Stimulated activated CD8-positive, alpha-beta memory T cell treated with anti-CD3 and anti-CD28 coated beads, Interleukin-15, amount 100 ng/mL, for 24 hours (primary cell): ENCODE data around the gene TTC29.
"Not testable (repeated sequence)": the region's sequence is repeated elsewhere in the genome, so short reads cannot be mapped to it uniquely, and the experiment has no call there.

ENCODE experiments used
- DNase-seq: peaks from one replicate; pipeline ENCODE4 v3.0.0-alpha.2; 2020; ENCODE audit warnings: low read depth

Gene TTC29

DNA sequence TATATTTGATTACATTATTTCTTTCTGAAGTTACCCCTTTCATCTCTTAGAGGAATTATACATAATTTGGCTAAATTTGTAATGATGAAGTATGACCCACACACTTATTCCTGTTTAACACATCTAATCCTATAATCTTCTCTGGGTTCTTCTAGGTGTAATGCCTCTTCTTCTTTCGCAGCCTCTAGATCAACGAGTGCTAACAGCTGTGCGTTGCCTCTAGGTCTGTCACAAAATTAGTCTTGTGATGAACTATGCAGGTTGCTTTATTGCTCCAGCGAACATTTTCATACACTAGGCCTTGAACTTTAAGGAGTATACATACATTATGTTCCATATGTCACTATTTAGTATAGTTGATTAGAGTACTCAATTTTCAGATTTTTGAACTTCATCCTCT is 89.9 kb downstream of the TTC29 start:
- no peak for DNase-seq

DNA sequence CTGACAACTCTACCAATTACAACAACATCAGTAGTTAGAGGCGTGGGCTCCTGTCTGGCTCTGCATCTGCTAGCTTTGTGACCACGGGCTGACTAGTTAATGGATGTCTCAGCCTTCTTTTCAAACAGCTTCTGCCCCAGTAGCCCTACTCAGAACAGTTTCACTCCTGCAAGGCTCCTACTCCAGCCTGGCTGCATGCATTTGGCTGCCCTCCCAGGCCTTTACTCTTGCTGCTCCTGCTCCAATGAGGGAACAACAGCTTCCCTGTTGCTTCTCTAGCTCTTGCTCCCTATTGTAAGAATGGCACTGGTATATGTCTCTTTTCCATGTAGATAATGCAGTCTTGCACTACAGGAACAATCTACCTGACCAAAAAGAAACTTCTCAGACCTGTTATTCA is 93.3 kb downstream of the TTC29 start:
- DNase-seq, result no peak

DNA sequence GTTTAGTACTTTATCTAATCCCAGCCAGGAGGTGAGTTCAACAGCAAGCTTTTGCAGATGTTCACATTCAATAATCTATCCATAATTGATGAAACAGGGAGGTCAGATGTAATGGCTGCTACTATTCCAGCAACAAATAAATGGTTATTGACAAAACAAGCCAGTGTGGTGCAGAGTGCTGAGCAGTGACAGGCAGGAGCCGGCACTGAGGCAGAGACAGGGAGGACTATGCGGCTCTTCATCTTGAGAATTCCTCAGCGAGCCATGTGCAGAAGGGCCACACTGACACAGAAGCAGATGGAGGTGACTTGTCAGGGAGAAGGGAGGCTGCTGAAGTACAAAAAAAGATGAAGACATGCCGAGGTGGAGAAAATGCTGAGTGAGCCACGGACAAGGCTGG is 98.3 kb downstream of the TTC29 start:
- DNase-seq, result no peak

DNA sequence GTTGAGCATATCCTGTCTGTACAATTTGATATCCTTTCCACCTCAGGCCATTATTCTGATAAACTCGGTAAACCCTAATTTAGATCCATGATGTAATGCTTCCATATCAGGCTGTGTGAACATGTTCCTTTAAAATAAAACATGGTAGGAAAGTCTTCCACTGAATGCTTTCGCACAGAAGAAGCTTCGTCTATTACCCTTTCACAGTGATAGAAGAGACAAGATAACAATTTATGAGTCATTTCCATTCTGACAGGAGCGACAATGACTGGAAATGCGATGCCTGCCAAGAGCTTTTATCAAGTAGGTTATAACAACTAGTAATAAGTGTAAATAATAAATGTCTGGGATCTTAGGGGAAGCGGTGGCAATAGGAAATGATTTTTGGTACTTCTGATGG is 98.8 kb downstream of the TTC29 start:
- no peak for DNase-seq

DNA sequence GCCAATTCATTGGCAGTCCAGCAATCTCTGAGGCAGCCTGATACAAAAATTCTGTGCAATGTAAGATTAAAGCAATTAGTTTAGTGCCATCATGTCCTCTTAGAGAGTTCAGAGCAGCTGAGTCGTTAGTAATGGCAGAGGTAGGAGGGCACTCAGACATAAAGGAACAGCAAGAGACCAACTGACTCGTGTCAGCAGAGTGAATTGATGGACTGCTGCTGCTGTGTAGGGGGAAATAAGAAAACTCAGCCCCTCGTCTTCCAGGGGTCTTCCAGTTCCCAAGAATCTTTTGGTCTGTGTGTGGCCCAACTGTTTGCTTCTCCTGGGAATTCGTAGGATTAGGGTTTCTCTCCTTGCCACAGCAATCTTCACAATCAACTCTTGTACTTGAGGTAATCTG is 100.9 kb downstream of the TTC29 start:
- no peak for DNase-seq

DNA sequence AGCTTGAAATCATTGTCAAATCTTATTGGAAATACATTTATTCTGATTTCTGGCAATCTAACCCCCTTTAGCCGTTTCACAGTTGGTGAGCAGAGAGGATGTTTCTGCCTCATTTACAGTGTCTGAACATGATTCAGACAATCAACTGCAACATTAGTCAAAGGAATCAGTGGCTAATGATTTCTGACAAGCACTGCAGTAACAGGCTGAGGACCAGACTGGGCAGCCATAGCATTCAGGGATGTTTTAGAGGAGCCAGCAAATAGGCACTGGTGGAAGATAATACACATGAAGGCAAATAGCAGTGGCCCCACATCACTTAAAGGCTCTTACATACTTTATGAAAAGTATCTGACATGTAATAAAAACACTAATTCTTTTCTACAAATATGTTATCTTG is 102.8 kb downstream of the TTC29 start:
- DNase-seq, result no peak

DNA sequence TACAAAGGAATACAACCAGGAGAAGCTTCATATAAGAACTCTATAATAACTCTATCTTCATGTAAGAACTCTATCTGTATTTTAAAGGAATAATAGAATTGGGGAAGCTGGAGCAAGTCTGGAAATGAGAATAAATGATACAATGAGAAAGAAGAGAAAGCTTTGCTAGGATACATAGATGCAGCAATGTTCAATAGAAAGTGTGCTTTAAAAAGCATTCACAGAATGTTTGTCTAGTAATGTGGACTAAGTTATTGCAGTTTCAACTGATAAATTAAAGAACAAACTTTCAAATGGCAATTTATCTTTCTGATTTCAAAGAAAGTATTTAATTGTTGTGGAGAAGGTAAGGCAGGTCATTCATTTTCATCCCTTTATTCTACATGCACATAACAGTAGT is 104.9 kb downstream of the TTC29 start:
- DNase-seq, result no peak

DNA sequence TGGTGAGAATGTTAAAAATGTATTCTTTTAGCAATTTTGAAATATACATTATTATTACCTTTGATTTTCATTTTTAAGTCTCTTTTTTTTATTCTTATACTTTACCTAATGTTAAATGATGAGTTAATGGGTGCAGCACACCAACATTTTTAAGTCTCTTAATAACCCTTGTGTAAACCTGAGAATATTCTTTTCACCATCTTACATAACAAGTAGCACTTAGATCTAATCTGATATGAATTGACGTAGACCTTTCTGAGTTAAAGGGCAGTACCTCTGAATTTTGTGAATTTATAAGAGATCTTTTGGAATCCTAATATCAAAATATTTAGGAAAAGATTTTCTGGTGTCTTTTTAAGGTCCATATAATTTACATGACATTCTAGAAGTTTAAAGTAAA is 110.6 kb downstream of the TTC29 start:
- DNase-seq, result no peak

DNA sequence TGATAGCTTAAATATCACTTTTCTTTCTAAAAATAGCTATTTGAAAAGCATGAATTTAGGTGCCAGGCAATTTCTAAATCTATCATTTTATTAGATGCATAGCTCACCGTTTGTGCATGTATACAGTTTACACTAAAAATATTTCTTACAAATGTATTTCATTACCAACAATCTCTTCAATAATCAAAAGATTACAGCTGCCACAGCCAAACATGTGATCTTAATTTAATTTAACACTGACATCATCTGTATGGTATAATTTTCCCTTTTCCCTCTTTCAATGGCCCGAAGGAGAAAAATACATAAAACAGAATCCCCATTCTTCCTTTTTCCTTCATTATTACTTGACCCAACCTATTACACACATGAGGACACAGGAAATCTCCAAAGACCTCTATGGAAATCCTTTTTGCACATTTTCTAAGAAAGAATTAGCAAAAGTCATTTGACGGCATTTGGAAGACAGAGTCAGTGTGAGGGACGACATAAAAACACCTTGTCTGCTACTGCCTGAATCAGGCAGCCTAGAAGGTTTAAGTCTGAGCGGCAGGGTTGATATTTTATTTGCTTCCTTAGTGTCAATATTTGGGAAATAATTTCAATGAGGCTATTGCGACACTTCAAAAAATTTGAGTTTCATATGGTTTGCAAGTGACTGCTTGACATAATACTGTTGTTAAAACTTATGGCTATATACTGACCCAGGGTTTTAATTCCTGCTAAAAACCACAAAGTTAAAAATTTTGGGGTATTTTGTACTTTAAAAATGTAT is 111.2 kb downstream of the TTC29 start:
- no peak for DNase-seq

DNA sequence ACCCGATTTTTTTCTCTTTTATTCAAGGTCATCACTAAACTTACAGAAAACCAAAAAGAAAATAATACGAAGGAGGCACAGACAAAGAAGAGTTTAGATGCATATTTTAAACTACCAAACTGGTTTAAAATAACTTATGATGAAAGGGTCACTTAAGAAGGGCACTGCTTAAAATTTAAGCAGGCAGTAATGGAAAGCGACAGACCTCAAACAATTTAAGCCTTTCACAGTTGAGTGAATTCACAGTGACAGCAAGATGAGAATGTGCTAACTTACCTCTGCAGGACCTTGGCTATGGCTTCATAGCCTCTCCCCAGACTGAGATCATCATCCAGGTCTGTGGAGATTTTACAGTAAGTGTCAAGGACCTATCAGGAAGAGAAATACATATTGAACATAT is 112.1 kb downstream of the TTC29 start:
- no peak for DNase-seq

DNA sequence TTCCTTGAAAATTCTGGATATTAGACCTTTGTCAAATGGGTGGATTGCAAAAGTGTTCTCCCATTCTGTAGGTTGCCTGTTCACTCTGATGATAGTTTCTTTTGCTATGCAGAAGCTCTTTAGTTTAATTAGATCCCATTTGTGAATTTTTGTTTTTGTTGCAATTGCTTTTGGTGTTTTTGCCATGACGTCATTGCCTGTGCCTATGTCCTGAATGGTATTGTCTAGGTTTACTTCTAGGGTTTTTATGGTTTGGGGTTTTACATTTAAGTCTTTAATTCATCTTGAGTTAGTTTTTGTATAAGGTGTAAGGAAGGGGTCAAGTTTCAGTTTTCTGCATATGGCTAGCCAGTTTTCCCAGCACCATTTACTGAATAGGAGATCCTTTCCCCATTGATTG is 122.7 kb downstream of the TTC29 start:
- not testable (repeated sequence) for DNase-seq

DNA sequence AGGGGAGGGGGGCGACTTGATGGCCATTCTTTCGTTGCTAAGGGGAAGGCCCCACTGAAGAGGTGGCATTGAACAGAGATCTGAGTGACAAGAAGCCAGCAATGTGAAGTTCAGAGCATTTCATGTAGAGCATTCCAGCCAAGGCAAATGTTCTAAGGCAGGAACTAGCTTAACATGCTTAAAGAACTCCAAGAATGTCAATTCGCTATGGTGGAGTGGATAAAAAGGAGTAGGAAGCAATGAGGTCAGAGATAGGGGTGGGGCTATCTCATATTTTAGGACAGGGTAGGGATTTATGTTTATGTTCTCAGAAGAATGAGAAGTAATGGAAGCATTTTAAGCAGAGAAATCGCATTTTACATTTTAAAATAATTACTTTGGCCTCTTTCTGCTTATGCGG is 130.9 kb downstream of the TTC29 start:
- no peak for DNase-seq

DNA sequence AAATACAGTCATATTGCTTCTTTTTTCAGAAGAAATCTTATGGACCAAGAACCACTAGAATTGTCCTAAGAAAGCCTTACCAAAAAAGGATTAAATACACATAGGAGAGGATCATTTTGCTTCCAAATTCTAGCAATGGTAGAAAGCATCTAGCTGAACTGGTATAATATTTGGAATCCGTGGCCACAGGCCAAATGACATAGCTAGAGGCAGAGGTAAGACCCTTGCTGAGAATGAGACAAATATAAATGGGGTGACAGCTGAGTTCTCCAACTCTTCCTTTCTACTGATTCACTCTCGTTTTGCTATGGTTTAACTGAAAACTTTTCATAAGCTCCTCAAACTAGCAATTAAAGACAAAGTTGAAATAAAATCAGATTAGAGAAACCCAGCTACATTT is 150.0 kb downstream of the TTC29 start:
- no peak for DNase-seq

DNA sequence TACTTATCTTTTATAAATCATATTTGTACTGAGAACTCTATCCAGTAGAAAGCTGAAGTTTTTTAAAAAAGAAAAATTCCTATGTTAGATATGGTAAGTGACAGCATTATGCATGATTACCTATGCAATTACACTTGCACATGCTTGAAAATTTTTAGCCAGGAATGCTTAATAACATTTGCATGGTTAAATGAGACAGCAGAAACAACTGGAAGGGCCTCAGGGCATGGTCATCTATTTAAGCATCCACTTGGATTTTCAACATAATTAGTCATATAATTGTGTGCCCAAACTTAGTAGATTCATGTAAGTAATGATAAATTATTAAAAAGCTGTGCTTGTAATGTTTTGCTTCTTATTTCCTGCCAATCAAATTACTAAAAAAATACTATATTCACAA is 151.9 kb downstream of the TTC29 start:
- DNase-seq, result no peak

DNA sequence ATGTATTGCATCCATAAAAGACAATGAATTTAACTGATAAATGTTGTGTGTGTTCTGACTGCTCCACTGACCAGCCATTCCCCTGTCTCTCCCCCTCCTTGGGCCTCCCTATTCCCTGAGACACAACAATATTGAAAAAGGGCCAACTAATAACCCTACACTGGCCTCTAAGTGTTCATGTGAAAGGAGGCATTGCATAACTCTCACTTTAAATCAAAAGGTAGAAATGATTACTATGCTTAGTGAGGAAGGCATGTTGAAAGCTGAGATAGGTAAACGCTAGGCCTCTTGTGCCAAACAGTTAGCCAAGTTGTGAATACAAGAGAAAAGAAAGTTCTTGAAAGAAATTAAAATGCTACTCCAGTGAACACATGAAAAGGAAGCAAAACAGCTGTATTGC is 154.2 kb downstream of the TTC29 start:
- no peak for DNase-seq

DNA sequence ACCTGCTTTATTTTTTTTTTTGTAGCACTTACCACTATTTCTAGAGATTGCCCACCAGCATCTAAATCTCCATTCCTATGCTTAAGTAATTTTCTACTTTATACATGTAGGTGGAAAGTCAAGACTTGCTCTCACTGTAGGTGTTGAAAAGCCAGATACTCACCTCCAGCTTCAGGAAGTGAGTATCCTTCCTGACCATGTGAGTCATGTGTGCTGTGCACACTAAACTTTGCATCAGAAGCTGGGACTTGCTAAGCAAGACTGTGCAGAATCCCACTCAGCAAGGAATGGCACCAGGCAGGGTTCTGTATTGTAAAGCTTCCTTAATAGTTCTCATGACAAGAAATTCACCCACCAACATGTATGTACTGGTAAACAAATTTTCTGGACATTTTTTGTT is 155.1 kb downstream of the TTC29 start:
- DNase-seq, result no peak

DNA sequence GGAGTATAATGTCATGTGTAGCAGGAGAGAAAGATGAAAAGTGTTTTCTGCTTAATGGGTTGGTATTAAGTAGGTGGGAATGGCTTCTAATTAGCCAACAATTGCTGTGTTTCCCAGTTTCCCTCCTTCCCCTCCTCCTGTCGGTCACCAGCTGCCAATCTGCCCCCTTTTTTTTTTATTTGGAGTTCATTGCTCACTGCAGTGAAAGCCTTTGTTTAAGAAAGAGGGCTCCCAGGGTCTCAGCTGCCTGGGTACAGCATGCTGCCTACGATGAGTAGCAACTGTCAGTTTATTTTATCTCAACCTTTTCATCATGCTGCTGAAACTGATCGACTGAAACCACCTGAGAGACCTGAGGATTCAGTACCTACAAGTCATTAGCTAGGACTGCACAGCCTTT is 157.9 kb downstream of the TTC29 start:
- no peak for DNase-seq

DNA sequence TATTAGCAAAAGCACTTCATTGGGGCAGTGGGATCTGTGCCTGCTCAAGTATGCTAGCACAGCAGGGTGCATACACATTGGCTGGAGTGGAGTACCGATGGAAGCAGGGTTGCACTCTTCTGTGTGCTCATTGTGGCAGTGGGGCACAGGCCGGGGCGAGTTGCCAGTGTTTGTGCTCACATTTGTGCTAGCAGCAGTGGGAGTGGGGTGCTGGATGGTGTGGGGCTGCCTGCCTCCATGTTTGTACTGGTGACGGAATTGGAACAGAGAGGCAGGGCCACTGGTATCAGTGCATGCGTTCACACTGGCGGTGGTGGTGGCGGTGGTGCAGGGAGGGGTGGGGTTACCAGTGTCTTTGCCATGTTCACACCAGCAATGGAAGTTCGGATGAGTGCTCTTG is 169.0 kb downstream of the TTC29 start:
- DNase-seq, result no peak

DNA sequence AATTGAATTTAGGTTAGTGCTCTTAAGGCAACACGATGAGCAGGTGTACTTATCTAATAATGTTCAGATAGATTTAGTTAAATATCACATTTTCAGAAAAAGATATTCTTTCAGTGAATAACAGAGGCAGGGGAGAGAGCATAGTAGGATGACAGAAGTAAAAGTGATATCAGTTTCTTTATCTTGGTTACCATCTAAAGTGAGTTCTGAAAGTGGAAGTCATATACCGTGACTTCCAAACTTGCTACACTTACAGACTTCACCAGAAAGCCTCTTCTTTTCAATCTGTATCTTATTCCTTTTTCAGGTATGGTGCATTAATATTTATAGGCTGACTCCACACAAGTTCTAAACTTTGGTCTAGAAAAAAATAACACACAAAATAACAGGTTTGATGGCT is 182.1 kb downstream of the TTC29 start:
- DNase-seq, result no peak

DNA sequence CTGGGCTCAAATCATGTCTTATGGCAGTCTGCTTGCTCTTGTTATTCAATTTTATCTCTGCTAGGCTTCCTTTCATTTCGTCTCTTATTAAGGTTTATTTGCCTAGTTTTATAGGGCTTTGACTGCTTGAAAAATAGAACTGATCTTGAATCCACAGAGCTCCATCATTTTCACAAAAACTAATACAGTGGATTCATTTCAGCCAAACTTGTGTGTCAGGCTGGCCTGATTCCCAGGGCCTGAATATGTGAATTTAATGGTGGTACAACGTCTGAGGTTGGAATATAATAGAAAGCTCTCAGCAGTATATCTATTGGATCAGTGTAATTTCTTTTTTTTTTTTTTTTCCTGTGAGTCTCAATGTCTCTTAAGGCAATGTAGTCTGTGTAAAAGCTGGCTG is 183.6 kb downstream of the TTC29 start:
- DNase-seq, result no peak

DNA sequence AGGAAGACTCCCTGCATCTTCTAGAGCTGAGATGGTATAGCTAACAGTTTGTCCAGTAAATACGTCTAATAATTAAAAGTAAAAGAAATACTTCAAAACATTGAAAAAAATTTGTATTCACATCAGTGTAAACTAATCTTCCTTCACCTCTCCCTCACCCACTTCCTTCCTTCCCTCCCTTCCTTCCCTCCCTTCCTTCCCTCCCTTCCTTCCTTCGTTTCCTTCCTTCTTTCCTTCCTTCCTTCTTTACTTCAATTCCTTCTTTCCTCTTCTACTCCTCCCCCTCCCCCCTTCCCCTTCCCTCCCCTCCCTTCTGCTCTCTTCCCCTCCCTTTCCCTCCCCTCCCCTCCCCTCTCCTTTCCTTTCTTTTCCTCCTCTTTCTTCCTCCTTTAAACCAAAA is 203.2 kb downstream of the TTC29 start:
- no peak for DNase-seq

DNA sequence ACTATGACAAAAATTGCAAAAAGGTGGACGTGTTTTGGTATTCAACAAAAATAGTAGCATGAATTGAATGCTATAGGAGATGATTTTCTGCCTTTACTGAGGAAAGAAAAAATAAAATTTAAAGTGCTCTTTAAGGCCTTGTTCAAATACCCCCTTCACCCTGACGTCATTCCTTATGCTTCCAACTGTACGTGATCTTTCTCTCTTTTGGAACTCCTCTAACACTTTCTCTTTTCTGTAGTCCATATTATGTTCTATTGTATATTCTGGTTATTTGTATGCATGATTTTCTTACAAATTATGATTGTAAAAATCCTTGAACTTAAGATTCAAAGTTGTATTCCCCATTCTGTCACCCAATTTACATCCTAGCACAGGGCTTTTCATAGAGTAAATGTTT is 206.5 kb downstream of the TTC29 start:
- DNase-seq, result no peak

DNA sequence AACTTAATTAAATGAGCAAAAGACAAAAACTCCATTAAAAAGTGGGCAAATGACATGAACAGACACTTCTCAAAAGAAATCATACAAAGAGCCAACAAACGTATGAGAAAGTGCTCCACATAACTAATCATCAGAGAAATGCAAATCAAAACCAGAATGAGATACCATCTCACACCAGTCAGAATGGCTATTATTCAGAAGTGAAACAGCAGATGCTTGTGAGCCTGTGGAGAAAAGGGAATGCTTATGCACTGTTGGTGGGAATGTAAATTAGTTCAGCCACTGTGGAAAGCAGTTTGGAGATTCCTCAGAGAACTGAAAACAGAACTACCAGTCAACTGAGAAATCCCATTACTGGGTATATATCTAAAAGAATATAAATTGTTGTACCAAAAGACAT is 222.1 kb downstream of the TTC29 start:
- not testable (repeated sequence) for DNase-seq

DNA sequence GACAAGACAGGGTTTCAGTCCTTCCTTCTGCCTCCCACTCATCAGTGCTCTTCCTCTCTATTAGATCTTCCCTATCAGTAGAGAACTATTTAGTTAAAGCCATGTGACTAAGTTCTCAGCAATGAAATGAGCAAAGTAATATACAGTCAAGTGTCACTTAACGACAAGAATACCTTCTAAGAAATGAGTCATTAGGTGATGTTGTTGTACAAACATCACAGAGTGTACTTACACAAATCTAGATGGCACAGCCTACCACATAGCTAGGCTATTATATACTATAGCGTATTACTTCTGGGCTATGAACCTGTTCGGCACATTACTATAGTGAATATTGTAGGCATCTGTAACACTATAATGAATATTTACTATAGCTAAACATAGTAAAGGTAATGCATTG is 235.7 kb downstream of the TTC29 start:
- no peak for DNase-seq

DNA sequence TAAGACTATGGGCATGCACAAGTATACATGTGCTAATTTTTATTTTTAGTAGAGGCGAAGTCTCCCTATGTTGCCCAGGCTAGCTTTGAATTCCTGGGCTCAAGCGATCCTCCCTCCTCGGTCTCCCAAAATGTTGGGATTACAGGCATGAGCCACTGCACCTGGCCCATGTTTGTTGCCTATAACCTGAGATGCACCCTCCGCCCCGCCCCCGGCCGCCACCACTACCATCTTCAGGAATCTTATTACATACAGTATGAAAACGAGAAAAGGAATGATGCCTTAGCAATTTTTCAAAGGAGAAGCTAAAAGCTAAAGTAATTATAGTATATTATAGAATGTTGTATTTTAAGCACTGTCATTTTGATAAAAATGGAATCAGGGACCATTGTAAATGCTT is 245.8 kb downstream of the TTC29 start:
- DNase-seq, result no peak
